Inferior parietal cortex (tissue), 1 donor: Measurements from ENCODE around the gene ALDH9A1.

Experiments
- DNase-seq: peaks from one replicate; pipeline ENCODE4 v3.0.0-alpha.2; 2016; ENCODE audit errors: extremely low spot score

Gene ALDH9A1

DNA sequence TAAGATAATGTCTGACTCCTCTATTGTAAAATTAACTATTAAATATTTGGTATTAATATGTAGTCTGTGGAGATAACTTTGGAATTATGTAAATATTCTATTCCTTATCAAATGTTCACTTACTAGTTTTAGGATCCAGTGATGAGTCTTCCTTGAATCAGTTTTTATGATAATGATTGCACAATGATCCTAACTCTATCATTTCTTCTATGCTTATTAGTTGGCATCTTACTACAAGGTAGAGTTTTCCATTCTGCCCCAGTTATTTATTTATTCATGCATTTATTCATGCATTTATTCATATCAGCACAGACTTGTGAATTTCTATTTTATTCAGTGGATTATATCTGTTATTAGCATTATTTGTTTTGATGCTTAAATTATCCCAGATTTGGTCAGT is 74.7 kb downstream of the ALDH9A1 start:
- no peak for DNase-seq

DNA sequence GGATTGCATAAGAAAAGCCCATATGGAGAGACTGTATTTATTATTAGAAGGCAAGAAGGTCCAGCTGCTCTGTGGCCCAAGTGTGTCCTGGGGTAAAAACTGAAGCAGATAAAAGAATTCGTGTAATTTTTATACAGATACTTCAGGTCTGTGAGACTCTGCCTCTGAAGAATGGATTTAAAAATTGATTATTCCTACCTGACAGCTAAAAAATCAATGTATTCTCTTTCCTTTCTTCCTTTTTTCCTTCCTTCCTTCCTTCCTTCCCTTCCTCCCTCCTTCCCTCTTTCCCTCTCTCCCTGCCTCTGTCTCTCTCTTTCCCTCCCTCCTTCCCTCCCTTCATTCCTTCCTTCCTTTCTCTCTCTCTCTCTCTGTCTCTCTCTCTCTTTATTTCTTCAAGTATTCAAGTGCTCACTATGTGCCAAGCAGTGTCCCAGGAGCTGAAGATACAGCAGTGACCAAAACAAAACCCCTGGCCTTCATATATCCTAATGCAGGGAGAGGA is 78.7 kb downstream of the ALDH9A1 start:
- DNase-seq, result no peak

DNA sequence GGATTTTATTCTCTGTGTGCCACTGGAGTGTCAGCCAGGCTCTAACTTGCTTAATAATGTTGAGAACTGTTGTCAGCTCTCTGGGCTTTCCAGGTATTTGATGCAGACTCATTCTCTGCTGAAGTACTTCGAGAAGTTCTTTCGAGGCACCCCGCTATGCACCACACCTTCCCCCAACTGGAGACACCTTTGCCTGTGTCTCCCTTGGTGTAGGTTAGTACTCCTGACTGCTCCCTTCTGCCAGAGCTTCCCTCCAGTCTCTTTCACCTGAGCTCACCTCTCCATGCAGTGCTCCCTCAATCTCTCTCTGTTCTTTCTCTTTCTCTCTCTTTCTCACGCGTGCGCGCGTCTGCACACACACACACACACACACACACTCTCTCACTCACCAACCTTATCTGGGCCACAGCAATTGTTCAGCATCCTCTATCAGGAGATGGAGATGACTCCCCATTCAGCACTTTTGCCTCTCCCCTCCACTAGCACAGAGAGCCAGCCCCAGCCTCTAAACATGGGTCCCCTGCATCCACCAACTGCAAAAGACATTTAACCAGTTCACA is 81.3 kb downstream of the ALDH9A1 start:
- no peak for DNase-seq

DNA sequence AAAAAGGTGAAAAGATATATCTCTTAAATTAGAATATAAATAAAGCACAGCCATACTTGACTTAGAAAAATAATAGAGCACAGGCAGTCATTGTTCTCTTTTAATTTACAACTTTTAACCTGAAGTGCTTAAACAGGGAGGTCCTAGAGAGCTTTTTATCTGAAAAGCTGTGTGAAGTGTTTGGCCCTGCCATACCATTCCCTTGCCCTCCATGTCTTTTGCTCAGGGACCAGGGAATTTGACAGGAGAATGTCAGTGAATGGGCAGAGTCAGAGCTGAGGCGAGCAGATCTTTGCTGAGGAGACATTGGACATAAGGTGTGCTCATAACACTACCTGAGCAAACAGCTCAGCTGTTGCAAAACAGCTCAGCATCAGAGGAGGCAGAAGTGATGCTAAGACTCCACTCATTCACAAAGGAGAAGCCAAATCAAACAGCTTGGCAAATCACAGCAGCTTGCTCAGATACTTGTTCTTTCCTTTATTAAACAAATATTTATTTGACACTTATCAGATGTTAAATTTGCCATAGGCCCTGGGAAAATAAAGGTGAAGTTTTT is 82.2 kb downstream of the ALDH9A1 start:
- no peak for DNase-seq
